Activated CD8-positive, alpha-beta memory T cell treated with anti-CD3 and anti-CD28 coated beads, Interleukin-2, amount 50 U/mL, for 1 hour (primary cell): Measurements from ENCODE around the gene UBE2K.
"Not testable (repeated sequence)": the region's sequence is repeated elsewhere in the genome, so short reads cannot be mapped to it uniquely, and the experiment has no call there.

Experiments used
- DNase-seq: peaks from one replicate; pipeline ENCODE4 v3.0.0-alpha.2; 2020; ENCODE audit errors: extremely low read depth

The UBE2K gene

GRCh38 chr4:39729557-39729956 is 31.6 kb downstream of the UBE2K start:
- DNase-seq, result no peak

- DNase-seq, result no peak
Observed at GRCh38 chr4:39730072-39730471, 32.1 kb downstream of the UBE2K start.

GRCh38 chr4:39731908-39732307 is 34.0 kb downstream of the UBE2K start:
- DNase-seq, result no peak

- DNase-seq, result no peak
Observed at GRCh38 chr4:39732728-39733127, 34.8 kb downstream of the UBE2K start.

GRCh38 chr4:39739591-39739990 is 41.7 kb downstream of the UBE2K start:
- not testable (repeated sequence) for DNase-seq

GRCh38 chr4:39741401-39741800 is 43.5 kb downstream of the UBE2K start:
- no peak for DNase-seq

- DNase-seq, result no peak
Observed at GRCh38 chr4:39745920-39746319, 48.0 kb downstream of the UBE2K start.

GRCh38 chr4:39750216-39750615 is 52.3 kb downstream of the UBE2K start:
- no peak for DNase-seq

- DNase-seq, result no peak
Observed at GRCh38 chr4:39754309-39754708, 56.4 kb downstream of the UBE2K start.

- DNase-seq, result no peak
Observed at GRCh38 chr4:39756159-39756558, 58.2 kb downstream of the UBE2K start.

- no peak for DNase-seq
Observed at GRCh38 chr4:39758176-39758575, 60.2 kb downstream of the UBE2K start.

GRCh38 chr4:39759569-39759968 is 61.6 kb downstream of the UBE2K start:
- DNase-seq, result no peak

- no peak for DNase-seq
Observed at GRCh38 chr4:39761005-39761667, 63.2 kb downstream of the UBE2K start.

GRCh38 chr4:39763714-39764572 is 66.0 kb downstream of the UBE2K start:
- no peak for DNase-seq

- DNase-seq, result no peak
Observed at GRCh38 chr4:39770005-39770404, 72.1 kb downstream of the UBE2K start.

- DNase-seq, result no peak
Observed at GRCh38 chr4:39770471-39770870, 72.5 kb downstream of the UBE2K start.

GRCh38 chr4:39770969-39771724 is 73.2 kb downstream of the UBE2K start:
- no peak for DNase-seq

GRCh38 chr4:39781988-39782387 is 84.1 kb downstream of the UBE2K start:
- not testable (repeated sequence) for DNase-seq

- DNase-seq, result no peak
Observed at GRCh38 chr4:39785083-39785482, 87.1 kb downstream of the UBE2K start.

- no peak for DNase-seq
Observed at GRCh38 chr4:39786838-39787237, 88.9 kb downstream of the UBE2K start.

- DNase-seq, result no peak
Observed at GRCh38 chr4:39792128-39792527, 94.2 kb downstream of the UBE2K start.

- DNase-seq, result no peak
Observed at GRCh38 chr4:39792529-39792928, 94.6 kb downstream of the UBE2K start.
